GM12878 (cell line): Measurements from ENCODE around the gene SRSF1. TPM values are rescaled to one million over a fixed set of nuclear protein-coding genes. Genes with fewer than 3 reads are reported as not detected.

Experiments
- ATAC-seq: fragments of 200-7000 bp; cut with Tn5 transposase; 3 replicates; pipeline ENCODE4 v1.9.1; 2020; ENCODE audit warnings: mild to moderate bottlenecking, moderate library complexity
- BruUV-seq: library from RNA; stranded (reverse); fragments of 400-500 nt; replicated peaks from 2 replicates; lab custom pipeline; 2021; lab: Mats Ljungman, UMichigan
- CTCF ChIA-PET: fragments of 300-600 bp; sonication (Branson Sonifier 250); formaldehyde crosslinking; extraction: SDS; loops from one replicate; lab custom pipeline; 2021; ENCODE audit warnings: inconsistent platforms; lab: Yijun Ruan, JAX
- POLR2A ChIA-PET: fragments of 350-600 bp; formaldehyde crosslinking; extraction: SDS; loops from one replicate; lab custom pipeline; 2021; ENCODE audit warnings: inconsistent platforms; lab: Charles Lee
- RAD21 ChIA-PET: fragments of 300-600 bp; sonication (Branson Sonifier 250); formaldehyde crosslinking; loops from one replicate; lab custom pipeline; 2023; ENCODE audit warnings: antibody characterized with exemption; ENCODE audit not compliant: unreplicated experiment; lab: Charles Lee
- SMC1A ChIA-PET: fragments of 300-600 bp; sonication (Branson Sonifier 250); formaldehyde crosslinking; loops from one replicate; lab custom pipeline; 2023; ENCODE audit not compliant: unreplicated experiment, uncharacterized antibody; lab: Charles Lee
- DNase-seq: peaks from one replicate; pipeline ENCODE4 v3.0.0-alpha.2; 2011; ENCODE audit warnings: low read depth, low spot score
- FAIRE-seq: peaks from 3 replicates; lab custom pipeline; 2011; peaks lifted over from hg19 to GRCh38; lab: Jason Lieb, UNC
- H2AFZ ChIP-seq: 2 replicates; pipeline ENCODE4 v1.6.0; 2011; ENCODE audit warnings: low read depth, low read length, control low read depth; ENCODE audit not compliant: control insufficient read depth
- H3K27ac ChIP-seq: 2 replicates; pipeline ENCODE4 v1.5.1; 2011; ENCODE audit warnings: control low read depth; ENCODE audit not compliant: control insufficient read depth, insufficient read depth
- H3K27me3 ChIP-seq, 2 experiments: replicated peaks in 1 of 2; 2 replicates each; pipeline versions ENCODE4 v1.6.0 to v1.6.1; 2011; ENCODE audit warnings: low read length in 1 of 2; ENCODE audit not compliant: control insufficient read depth in 2 of 2, insufficient read depth in 2 of 2
- H3K36me3 ChIP-seq, 2 experiments: 2 replicates each; pipeline ENCODE4 v1.5.1; 2011; ENCODE audit warnings: low read length in 1 of 2; ENCODE audit not compliant: control insufficient read depth in 2 of 2, insufficient read depth in 2 of 2
- H3K4me1 ChIP-seq: 2 replicates; pipeline ENCODE4 v1.6.1; 2011; ENCODE audit warnings: mild to moderate bottlenecking, low read length, moderate library complexity, mixed read lengths; ENCODE audit not compliant: control insufficient read depth, insufficient read depth
- H3K4me2 ChIP-seq: 2 replicates; pipeline ENCODE4 v1.6.0; 2011; ENCODE audit warnings: control low read depth; ENCODE audit not compliant: control insufficient read depth, insufficient read depth
- H3K4me3 ChIP-seq: fragments of 200-600 bp; sonication (generic); 2 replicates; pipeline ENCODE4 v1.5.1; 2016
- H3K79me2 ChIP-seq: 2 replicates; pipeline ENCODE4 v1.6.0; 2011; ENCODE audit warnings: low read length; ENCODE audit not compliant: control insufficient read depth, insufficient read depth
- H3K9ac ChIP-seq: 2 replicates; pipeline ENCODE4 v1.8.0; 2011; ENCODE audit warnings: low read length, control low read depth, mixed read lengths; ENCODE audit not compliant: control insufficient read depth, insufficient read depth
- H3K9me3 ChIP-seq: replicated peaks from 3 replicates; pipeline ENCODE4 v1.5.1; 2011; ENCODE audit warnings: mild to moderate bottlenecking, low read length; ENCODE audit not compliant: control insufficient read depth, insufficient read depth
- H4K20me1 ChIP-seq: 2 replicates; pipeline ENCODE4 v1.6.0; 2011; ENCODE audit not compliant: control insufficient read depth, insufficient read depth
- ATF7 ChIP-seq: fragments of 450-650 bp; IDR thresholded peaks from 2 replicates; pipeline ENCODE4 v1.6.1; 2016; ENCODE audit warnings: low read depth, mild to moderate bottlenecking
- CBX5 ChIP-seq: sonication (generic); IDR thresholded peaks from 2 replicates; pipeline ENCODE4 v1.6.1; 2016; ENCODE audit warnings: low read depth, moderate library complexity, mild to moderate bottlenecking, inconsistent platforms
- FOXK2 ChIP-seq: fragments of 450-650 bp; IDR thresholded peaks from 2 replicates; pipeline ENCODE4 v1.6.1; 2017; ENCODE audit warnings: mild to moderate bottlenecking, moderate library complexity
- NFXL1 ChIP-seq: fragments of 450-650 bp; IDR thresholded peaks from 2 replicates; pipeline ENCODE4 v1.6.1; 2017; ENCODE audit warnings: antibody characterized with exemption, mild to moderate bottlenecking, borderline replicate concordance
- PKNOX1 ChIP-seq: fragments of 450-650 bp; IDR thresholded peaks from 2 replicates; pipeline ENCODE4 v1.6.1; 2016; ENCODE audit warnings: mild to moderate bottlenecking
- ZNF384 ChIP-seq: IDR thresholded peaks from 2 replicates; pipeline ENCODE4 v1.6.1; 2012; ENCODE audit warnings: low read depth, mild to moderate bottlenecking, low read length, improper control_type of control experiment, borderline replicate concordance
- WGBS: methylation state at CpG from one replicate; pipeline ENCODE4 v1.1.6; 2016; ENCODE audit warnings: low lambda C conversion rate; ENCODE audit not compliant: insufficient replicate concordance, insufficient coverage; ENCODE audit errors: missing lambda C conversion rate; 5-methylcytosine and 5-hydroxymethylcytosine counted together
- in situ Hi-C: fragments of 300-500 bp; cut with MboI; formaldehyde crosslinking; loops from 9 replicates; pipeline ENCODE4 v1.14.3; 2018; ENCODE audit warnings: mixed read lengths
- intact Hi-C: fragments of 100-400 bp; cut with micrococcal nuclease; formaldehyde crosslinking; loops from one replicate; pipeline ENCODE4 v1.14.2; 2022; ENCODE audit not compliant: unreplicated experiment
- polyA plus RNA-seq, 11 experiments: library from polyadenylated mRNA; depleted of rRNA in 4 of 11; unstranded in 6 of 11; stranded (reverse) in 5 of 11; fragments of >200 nt; fragmentation: Nextera tagmentation in 4 of 11; fragmentation: Illumina TruSeq in 1 of 11; extraction: Ambion mirVana in 4 of 11; extraction: Trizol in 1 of 11; gene quantifications; 1 replicate in 1 of 11; 2 replicates in 10 of 11; pipeline versions ENCODE4 v1.2.1 to v1.2.3, GENCODE V29; 2011 to 2016; ENCODE audit warnings: inconsistent platforms in 2 of 11, missing spikeins in 2 of 11, low read depth in 1 of 11
- total RNA-seq, 4 experiments: library from RNA; depleted of rRNA in 3 of 4; stranded (reverse); fragments of >200 nt in 3 of 4; fragmentation: Illumina TruSeq in 1 of 4; extraction: Trizol in 1 of 4; gene quantifications; 2 replicates each; pipeline versions ENCODE4 v1.2.1 to v1.2.3, GENCODE V29; 2013 to 2021

The SRSF1 gene
- total and polyA plus RNA-seq, 10 of the 15 experiments (the other 5 are each of a cell fraction or from before 2014, with no cell fraction given), result 101 to 474 (median 404) TPM

- peaks cover 2% of the 10 kb centered on the region; the same call in 1 of the 2 replicates for H4K20me1 ChIP-seq
Observed at GRCh38 chr17:57982452-57983170, 24.4 kb downstream of the SRSF1 start.

More at GRCh38 chr17:57982452-57983170, 24.4 kb downstream of the SRSF1 start:
- Histone ChIP-seq H3K27me3 (no peaks in the 10 kb centered on the region), H3K27ac (no peak overlapping the region), H2AFZ (no peak overlapping the region), H3K9ac (no peak overlapping the region), H3K4me1 (no peaks in the 10 kb centered on the region)
- no peak for FAIRE-seq
- intact Hi-C loops, result no loop called here
- RAD21 ChIA-PET, result interaction anchor here (0.7 to 2.4 kb wide), 7 partner anchors 17 to 131 kb away, joined by 3 to 10 read pairs (median 4); no protein-coding TSS in a partner anchor
- POLR2A ChIA-PET, result interaction anchor here (1.2 to 1.8 kb wide), 4 partner anchors 8 to 83 kb away, joined by 3 to 5 read pairs (median 4); partner anchors contain the start of gene SRSF1
- peak; percentile 13 for ATAC-seq
- SMC1A ChIA-PET, result interaction anchor here (0.8 to 9.3 kb wide), 11 partner anchors 8 to 126 kb away, joined by 3 to 114 read pairs (median 11); partner anchors contain the start of gene SRSF1
- peak; percentile 83 for TF ChIP-seq PKNOX1
- 0 out of 2 replicates have a peak, but pooled peaks have one; percentile 25 for TF ChIP-seq ZNF384
- no peak for TF ChIP-seq FOXK2
- 0 out of 2 replicates have a peak, but pooled peaks have one; percentile 3 for TF ChIP-seq ATF7
- TF ChIP-seq NFXL1, result no peak
- no peak for TF ChIP-seq CBX5
- TF ChIP-seq, all 136 proteins: peak for 3
- DNase-seq, result no peak
- H3K4me3 ChIP-seq, result 0 out of 2 replicates have a peak overlapping the region, but pooled peaks have one; percentile 5
- WGBS, result over 99% methylated on average over 14 of the region's 14 CpGs
- peak overlapping the region; percentile 28 for H3K4me2 ChIP-seq
- CTCF ChIA-PET, result interaction anchor here (0.6 to 8.8 kb wide), 14 partner anchors 10 to 149 kb away, joined by 3 to 195 read pairs (median 4); no protein-coding TSS in a partner anchor
- peaks cover 18% of the 10 kb centered on the region for H3K79me2 ChIP-seq
- H3K36me3 ChIP-seq, result peaks cover 0 to 9% of the 10 kb centered on the region in 2 experiments; a peak in 1 of 4 replicates
- in situ Hi-C loops, result no loop called here
- no TSS peak for BruUV-seq
- no peaks in the 10 kb centered on the region for H3K9me3 ChIP-seq
